GM19043 (cell line): ENCODE data around the gene LRRC4C.
"Not testable (repeated sequence)": the region's sequence is repeated elsewhere in the genome, so short reads cannot be mapped to it uniquely, and the experiment has no call there.

Source experiments
- ATAC-seq: cut with Tn5 transposase; IDR thresholded peaks from one replicate; pipeline ENCODE4 v1.9.1; 2021; ENCODE audit warnings: low read depth; ENCODE audit not compliant: unreplicated experiment

LRRC4C gene

GRCh38 chr11:40207416-40207815, 1252.0 kb downstream of the LRRC4C start:
- ATAC-seq = no peak

- no peak for ATAC-seq
These were observed 1255.2 kb downstream of the LRRC4C start for GRCh38 chr11:40204228-40204627.

GRCh38 chr11:40203606-40204005, 1255.8 kb downstream of the LRRC4C start:
- ATAC-seq = no peak

- ATAC-seq = no peak
These were observed 1256.7 kb downstream of the LRRC4C start for GRCh38 chr11:40202589-40203270.

- not testable (repeated sequence) for ATAC-seq
These were observed 1266.9 kb downstream of the LRRC4C start for GRCh38 chr11:40192590-40192989.

- ATAC-seq = no peak
These were observed 1269.2 kb downstream of the LRRC4C start for GRCh38 chr11:40190294-40190693.

- ATAC-seq = no peak
These were observed 1270.6 kb downstream of the LRRC4C start for GRCh38 chr11:40188848-40189247.

GRCh38 chr11:40187295-40187694, 1272.2 kb downstream of the LRRC4C start:
- no peak for ATAC-seq

GRCh38 chr11:40186437-40187263, 1272.8 kb downstream of the LRRC4C start:
- ATAC-seq = no peak

- ATAC-seq = no peak
These were observed 1273.7 kb downstream of the LRRC4C start for GRCh38 chr11:40185793-40186192.

- ATAC-seq = peak; percentile 83
These were observed 1276.1 kb downstream of the LRRC4C start for GRCh38 chr11:40183073-40184064.

GRCh38 chr11:40179541-40179940, 1279.9 kb downstream of the LRRC4C start:
- no peak for ATAC-seq

- no peak for ATAC-seq
These were observed 1281.0 kb downstream of the LRRC4C start for GRCh38 chr11:40178470-40178869.

- no peak for ATAC-seq
These were observed 1283.5 kb downstream of the LRRC4C start for GRCh38 chr11:40175980-40176379.

- peak; percentile 46 for ATAC-seq
These were observed 1289.4 kb downstream of the LRRC4C start for GRCh38 chr11:40170078-40170477.

GRCh38 chr11:40168414-40168813, 1291.0 kb downstream of the LRRC4C start:
- ATAC-seq = peak; percentile 83

- ATAC-seq = not testable (repeated sequence)
These were observed 1291.6 kb downstream of the LRRC4C start for GRCh38 chr11:40167805-40168204.

GRCh38 chr11:40166892-40167291, 1292.6 kb downstream of the LRRC4C start:
- ATAC-seq = no peak

GRCh38 chr11:40162901-40163883, 1296.3 kb downstream of the LRRC4C start:
- no peak for ATAC-seq
